GM19372 (cell line): Measurements from ENCODE around the gene CGB1.
"Not testable (repeated sequence)": the region's sequence is repeated elsewhere in the genome, so short reads cannot be mapped to it uniquely, and the experiment has no call there.

Experiments used
- ATAC-seq: cut with Tn5 transposase; IDR thresholded peaks from one replicate; pipeline ENCODE4 v1.9.1; 2021; ENCODE audit warnings: mild to moderate bottlenecking, low read depth, moderate library complexity; ENCODE audit not compliant: unreplicated experiment

The CGB1 gene

DNA sequence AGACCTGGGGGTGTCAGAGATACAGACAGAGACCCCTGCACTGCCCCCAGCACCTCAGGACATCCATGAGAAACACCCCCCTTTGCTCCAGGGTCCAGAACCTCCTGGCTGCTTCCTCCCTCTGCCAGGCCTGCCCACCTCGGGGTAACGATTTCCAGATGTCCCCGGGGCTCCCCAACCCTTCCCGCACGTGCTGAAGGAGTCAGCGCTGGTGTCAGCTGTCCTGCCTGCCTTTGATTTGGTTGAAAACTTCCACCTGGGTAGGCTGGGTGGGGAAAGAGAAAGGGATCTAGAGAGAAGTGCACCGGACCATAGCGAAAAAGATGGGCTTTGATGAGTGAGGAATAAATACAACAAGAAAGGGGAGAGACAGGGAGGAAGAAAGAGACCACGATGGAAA is 22.4 kb upstream of the CGB1 start:
- ATAC-seq = no peak

DNA sequence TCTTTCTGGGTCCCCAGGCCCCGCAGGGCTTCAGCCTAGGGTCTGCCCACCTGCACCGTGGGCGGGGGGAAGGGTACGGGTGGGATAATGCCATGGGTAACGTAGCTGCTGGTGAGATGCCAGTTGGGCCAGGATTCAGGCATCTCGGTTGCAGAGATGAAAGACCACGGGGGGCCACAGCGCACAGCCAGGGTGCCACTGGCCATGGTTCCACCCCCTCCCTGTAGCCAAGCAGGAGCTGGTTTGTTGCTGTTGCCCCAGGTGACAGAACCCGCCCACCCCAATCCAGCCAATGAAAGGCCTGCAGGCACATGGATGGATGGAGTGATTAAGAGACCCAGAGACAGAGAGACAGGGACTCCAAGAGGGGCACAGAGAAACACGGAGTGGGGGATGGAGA is 21.9 kb upstream of the CGB1 start:
- no peak for ATAC-seq

DNA sequence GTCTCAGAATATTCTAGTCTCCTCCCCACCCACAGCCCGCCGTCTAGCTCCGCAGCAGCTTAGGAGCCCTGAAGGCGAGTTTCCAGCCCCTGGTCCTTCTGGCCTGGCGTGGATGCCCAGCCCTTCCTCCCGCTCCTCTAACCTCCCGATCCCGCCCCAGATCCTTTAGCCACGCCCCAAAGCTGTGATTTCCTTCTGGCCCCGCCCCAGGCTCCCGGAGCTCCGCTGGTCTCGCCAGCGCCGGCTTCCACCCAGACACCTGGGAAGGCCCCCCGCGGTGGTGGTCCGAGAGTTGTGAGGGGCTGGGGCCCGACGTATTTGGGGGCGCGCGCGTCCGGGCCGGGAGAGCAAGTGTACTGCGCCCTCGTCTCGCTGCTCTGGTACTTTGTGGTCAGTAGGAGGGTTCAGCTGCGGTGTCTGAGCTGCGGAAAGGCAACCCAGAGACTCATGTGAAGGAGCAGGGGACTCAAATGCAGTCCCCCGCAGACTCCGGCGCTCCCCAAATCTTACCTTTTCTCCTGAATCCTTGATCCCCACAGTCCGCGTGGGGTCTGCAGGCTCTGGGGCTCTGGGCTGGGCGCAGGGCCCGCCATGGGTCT is 21.0 kb upstream of the CGB1 start, which contains the start of gene CGB7:
TSS of gene CGB7 (minus strand) at position 114 of the 599 bp plus-strand sequence. CDS start 2,374 bp downstream, outside the sequence.
- no peak for ATAC-seq

DNA sequence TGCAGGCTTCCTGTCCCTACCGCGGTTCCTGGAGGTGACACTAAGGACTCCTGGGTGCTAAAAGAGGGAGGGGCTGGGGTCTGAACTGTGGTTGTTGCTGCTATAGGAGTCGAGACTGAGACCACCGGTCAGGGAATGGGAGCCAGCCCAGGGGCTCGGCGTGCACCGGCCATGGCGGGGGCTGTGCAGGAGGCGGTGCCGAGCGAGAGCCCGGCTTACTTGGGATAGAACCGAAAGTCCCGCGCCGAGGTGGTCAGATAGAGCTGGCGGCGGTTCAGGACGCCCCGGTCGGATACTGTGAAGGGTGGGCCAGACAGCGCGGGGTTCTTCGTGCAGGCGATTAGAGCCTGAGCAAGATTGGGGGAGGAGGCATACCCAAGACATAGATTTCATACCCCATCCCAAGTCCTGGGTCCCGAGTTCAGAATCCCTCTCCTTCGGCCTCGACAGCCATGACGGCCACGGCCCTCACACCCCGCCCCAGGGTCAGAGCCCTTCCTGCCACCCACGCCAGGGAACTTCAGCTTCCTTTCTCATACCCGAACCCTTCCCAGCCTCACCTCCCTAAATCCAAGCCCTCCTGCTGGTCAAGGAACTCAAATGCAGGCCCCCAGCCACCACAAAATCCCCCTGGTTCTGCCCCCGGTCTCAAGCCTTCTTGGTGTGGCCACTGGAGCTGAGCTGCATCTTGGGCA is 20.4 kb upstream of the CGB1 start:
- not testable (repeated sequence) for ATAC-seq

DNA sequence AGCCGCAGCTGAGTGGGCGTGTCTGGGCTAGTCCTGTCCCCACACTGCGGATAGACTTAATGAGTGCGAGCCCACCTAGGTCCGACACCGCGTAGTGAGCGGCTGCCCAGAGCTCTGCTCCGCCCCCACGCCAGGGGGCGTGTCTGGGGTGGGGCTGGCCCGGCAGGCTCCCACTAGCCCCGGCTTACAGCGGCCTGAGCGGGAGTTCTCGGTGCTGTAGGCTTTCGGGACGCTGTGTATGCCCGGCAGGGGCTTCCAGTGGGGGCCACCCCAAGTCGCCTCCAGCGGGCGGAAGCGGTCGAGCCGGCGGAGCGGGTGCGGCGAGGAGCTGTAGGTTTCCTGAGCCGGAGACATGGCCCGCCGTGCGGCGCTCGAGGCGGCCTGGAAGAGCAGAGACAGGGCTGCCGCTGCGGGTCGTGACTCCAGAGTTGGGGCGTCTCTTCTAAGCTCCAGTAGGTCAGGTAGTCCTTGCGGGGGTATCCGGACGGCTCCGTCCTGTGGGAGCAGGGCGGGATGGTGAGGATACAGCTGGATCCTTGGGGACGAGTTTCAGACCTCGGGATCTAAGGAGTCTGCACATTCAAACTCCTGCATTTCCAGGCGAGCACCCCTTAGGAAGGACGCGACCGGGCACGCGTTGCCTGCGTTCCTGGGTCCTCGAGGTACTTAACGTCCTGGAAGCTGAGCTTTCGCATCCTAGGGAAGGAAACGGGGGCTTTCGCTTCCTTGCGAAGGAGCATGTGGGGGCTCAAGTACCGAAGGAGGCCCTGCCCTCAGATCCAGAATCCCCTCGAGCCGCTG is 19.6 kb upstream of the CGB1 start:
- no peak for ATAC-seq

DNA sequence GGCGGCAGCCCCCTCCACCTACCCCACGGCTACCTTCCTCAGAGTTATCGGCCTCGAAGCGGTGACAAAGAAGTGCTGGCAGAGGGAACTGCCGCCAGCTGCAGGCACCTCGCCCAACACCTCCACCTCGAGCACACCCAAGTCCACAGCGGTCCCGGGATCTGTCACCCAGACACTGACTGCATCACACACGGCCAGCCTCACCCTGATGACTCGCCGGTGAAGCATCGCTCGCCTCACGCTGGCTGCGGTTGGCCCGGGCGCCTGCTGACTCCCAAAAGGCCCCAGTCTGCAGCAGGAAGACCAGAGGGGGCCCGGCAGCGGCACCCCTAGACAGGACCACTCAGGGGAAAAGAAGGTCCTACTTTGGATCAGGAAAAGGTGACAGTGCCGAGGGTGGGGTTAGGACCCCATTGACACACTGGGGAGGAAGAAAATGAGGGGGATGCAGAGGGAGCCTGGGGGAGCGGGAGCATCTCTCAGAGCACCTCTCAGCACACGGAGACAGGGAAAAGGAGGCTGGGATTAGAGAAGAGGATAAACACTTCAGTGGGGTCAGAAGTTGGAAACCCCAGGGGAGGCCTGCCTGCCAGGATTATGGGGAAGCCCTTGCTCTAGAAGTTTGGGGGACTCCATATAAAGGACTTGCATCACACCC is 13.8 kb upstream of the CGB1 start:
- ATAC-seq = not testable (repeated sequence)

DNA sequence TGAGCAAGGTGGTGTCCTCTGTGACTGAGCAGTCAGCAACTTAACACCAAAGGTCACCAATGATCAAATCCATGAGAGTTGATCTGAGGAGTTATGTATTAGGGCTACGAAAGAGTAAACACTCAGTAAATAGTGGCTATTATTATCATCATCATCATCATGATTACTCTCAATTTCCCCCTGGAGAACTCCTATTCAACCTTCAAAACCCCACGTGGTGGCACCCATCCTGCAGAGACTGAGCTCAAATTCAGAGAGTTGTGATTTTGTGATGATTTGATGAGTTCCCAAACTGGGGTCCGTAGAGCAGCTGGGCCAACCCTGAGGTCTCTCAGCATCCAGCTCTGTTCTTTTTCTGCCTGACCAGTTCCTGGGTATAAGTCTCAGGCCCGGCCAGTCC is 13.1 kb upstream of the CGB1 start:
- ATAC-seq = not testable (repeated sequence)

DNA sequence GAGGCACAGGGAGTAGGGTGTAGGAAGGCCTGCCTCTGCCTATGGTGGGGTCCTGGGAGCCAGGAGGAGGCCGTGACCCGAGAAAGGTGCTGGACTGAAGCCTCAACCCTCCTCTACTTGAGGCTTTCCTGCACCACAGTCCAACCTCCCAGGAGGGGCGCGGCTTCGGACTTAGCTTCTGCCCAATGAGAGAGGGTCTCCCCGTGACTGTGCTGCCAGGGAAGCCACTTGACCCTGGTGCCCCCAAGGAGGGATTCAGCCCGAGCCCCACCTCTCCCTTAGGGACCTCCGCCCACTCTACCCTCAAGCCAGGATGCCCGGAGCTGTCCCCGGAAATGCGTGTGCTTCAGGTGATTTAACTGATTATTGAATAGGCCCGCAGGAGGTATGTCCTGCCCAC is 12.3 kb upstream of the CGB1 start, which contains the start of gene CGB8:
TSS of gene CGB8 (minus strand) at position 101 of the 400 bp plus-strand sequence. CDS start 372 bp downstream, outside the sequence.
- ATAC-seq = not testable (repeated sequence)

DNA sequence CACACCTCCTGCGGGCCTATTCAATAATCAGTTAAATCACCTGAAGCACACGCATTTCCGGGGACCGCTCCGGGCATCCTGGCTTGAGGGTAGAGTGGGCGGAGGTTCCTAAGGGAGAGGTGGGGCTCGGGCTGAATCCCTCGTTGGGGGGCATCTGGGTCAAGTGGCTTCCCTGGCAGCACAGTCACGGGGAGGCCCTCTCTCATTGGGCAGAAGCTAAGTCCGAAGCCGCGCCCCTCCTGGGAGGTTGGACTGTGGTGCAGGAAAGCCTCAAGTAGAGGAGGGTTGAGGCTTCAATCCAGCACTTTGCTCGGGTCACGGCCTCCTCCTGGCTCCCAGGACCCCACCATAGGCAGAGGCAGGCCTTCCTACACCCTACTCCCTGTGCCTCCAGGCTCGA is 6.9 kb upstream of the CGB1 start, which contains the start of gene CGB5:
TSS of gene CGB5 (plus strand) at position 301 of the 400 bp plus-strand sequence. CDS start 362 bp downstream, outside the sequence.
- not testable (repeated sequence) for ATAC-seq

DNA sequence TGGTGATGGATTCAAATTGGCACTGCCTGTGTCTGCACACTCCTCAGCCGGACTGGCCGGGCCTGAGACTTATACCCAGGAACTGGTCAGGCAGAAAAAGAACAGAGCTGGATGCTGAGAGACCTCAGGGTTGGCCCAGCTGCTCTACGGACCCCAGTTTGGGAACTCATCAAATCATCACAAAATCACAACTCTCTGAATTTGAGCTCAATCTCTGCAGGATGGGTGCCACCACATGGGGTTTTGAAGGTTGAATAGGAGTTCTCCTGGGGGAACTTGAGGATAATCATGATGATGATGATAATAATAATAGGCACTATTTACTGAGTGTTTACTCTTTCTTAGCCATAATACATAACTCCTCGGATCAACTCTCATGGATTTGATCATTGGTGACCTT is 6.0 kb upstream of the CGB1 start:
- ATAC-seq = not testable (repeated sequence)

DNA sequence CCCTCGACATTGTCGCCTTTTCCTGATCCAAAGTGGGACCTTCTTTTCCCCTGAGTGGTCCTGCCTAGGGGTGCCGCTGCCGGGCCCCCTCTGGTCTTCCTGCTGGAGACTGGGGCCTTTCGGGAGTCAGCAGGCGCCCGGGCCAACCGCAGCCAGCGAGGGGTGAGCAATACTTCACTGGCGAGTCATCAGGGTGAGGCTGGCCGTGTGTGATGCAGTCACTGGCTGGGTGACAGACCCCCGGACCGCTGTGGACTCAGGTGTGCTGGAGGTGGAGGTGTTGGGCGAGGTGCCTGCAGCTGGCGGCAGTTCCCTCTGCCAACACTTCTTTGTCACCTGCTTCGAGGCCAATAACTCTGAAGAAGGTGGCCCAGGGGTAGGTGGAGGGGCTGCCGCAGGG is 5.5 kb upstream of the CGB1 start:
- ATAC-seq = no peak

DNA sequence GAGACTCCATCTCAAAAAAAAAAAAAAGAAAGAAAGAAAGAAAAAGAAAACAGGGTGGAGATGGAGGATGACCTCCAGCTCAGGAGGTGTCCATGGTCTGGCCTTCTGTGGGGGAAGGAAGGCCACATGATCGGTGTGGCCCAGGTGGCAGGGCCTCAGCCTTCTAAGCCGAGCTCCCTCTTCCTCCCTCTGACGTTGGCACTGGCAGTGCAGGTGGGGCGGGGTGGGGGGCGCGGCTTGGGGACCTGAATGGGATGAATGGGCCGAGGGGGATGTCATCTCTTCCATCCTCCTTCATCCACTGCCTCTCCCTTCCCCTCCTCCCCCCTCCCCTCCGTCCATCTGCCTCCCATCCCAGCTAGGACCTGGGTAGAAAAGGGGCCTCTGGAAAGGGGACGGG is 3.0 kb upstream of the CGB1 start:
- ATAC-seq = not testable (repeated sequence)

DNA sequence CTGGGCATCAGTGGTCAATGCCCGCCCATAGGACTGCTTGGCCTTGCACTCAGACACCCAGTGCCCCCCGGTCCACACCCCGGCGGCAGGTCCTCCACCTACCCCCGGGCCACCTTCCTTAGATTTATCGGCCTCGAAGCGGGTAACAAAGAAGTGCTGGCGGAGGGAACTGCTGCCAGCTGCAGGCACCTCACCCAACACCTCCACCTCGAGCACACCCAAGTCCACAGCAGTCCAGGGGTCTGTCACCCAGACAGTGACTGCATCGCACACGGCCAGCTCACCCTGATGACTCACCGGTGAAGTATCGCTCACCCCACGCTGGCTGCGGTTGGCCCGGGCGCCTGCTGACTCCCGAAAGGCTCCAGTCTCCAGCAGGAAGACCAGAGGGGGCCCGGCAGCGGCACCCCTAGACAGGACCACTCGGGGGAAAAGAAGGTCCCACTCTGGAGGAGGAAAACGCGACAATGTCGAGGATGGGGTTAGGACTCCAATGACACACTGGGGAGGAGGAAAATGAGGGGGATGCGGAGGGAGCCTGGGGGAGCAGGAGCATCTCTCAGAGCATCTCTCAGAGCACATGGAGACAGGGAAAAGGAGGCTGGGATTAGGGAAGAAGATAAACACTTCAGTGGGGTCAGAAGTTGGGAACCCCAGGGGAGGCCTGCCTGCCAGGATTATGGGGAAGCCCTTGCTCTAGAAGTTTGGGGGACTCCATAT is 2.0 kb upstream of the CGB1 start:
- not testable (repeated sequence) for ATAC-seq

DNA sequence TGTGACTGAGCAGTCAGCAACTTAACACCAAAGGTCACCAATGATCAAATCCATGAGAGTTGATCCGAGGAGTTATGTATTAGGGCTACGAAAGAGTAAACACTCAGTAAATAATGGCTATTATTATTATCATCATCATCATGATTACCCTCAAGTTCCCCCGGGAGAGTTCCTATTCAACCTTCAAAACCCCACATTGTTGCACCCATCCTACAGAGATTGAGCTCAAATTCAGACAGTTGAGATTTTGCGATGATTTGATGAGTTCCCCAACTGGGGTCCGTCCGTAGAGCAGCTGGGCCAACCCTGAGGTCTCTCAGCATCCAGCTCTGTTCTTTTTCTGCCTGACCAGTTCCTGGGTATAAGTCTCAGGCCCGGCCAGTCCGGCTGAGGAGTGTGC is 1.4 kb upstream of the CGB1 start:
- not testable (repeated sequence) for ATAC-seq

DNA sequence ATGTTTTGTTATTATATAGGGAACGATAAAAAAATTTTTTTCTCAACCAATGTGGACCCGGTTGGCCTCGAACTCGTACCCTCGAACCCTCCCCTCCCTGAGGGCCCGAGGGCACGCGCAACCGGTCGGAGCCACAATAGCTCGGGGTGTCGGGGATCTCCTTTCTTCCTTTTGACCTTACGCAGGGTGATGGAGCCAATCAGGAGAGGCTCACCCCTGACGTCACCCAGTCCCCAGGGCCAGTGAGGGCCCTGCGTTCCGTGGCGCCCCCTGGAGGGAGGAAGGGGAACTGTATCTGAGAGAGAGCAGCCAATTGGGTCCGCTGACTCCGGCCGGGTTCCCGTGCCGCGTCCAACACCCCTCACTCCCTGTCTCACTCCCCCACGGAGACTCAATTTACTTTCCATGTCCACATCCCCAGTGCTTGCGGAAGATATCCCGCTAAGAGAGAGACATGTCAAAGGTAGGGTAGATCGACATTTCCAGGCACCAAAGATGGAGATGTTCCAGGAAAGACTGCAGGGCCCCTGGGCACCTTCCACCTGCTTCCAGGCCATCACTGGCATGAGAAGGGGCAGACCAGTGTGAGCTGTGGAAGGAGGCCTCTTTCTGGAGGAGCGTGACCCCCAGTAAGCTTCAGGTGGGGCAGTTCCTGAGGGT is 4.9 kb downstream of the CGB1 start, which contains the start of gene CGB2:
TSS of gene CGB2 (plus strand) at position 249 of the 660 bp plus-strand sequence. CDS start at position 455, 206 bp downstream.
- not testable (repeated sequence) for ATAC-seq

DNA sequence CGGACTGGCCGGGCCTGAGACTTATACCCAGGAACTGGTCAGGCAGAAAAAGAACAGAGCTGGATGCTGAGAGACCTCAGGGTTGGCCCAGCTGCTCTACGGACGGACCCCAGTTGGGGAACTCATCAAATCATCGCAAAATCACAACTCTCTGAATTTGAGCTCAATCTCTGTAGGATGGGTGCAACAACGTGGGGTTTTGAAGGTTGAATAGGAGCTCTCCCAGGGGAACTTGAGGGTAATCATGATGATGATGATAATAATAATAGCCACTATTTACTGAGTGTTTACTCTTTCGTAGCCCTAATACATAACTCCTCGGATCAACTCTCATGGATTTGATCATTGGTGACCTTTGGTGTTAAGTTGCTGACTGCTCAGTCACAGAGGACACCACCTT is 6.4 kb downstream of the CGB1 start:
- ATAC-seq = not testable (repeated sequence)

DNA sequence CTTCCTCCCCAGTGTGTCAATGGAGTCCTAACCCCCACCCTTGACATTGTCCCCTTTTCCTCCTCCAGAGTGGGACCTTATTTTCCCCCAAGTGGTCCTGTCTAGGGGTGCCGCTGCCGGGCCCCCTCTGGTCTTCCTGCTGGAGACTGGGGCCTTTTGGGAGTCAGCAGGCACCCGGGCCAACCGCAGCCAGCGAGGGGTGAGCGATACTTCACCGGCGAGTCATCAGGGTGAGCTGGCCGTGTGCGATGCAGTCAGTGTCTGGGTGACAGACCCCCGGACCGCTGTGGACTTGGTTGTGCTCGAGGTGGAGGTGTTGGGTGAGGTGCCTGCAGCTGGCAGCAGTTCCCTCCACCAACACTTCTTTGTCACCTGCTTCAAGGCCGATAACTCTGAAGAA is 6.9 kb downstream of the CGB1 start:
- not testable (repeated sequence) for ATAC-seq

DNA sequence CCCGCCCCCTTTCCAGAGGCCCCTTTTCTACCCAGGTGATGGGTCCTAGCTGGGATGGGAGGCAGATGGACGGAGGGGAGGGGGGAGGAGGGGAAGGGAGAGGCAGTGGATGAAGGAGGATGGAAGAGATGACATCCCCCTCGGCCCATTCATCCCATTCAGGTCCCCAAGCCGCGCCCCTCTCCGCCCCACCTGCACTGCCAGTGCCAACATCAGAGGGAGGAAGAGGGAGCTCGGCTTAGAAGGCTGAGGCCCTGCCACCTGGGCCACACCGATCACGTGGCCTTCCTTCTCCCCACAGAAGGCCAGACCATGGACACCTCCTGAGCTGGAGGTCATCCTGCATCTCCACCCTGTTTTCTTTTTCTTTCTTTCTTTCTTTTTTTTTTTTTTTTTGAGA is 8.0 kb downstream of the CGB1 start:
- ATAC-seq = not testable (repeated sequence)

DNA sequence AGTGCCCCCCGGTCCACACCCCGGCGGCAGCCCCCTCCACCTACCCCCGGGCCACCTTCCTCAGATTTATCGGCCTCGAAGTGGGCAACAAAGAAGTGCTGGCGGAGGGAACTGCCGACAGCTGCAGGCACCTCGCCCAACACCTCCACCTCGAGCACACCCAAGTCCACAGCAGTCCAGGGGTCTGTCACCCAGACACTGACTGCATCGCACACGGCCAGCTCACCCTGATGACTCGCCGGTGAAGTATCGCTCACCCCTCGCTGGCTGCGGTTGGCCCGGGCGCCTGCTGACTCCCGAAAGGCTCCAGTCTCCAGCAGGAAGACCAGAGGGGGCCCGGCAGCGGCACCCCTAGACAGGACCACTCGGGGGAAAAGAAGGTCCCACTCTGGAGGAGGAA is 11.1 kb downstream of the CGB1 start:
- not testable (repeated sequence) for ATAC-seq
